Fibroblast of mammary gland (primary cell): ENCODE data around the gene TMEM143.

ENCODE experiments used
- DNase-seq: peaks from one replicate; pipeline ENCODE4 v3.0.0-alpha.2; 2010; ENCODE audit warnings: low read depth
- H3K4me3 ChIP-seq: 2 replicates; pipeline ENCODE4 v1.5.1; 2011; ENCODE audit warnings: low read depth, mild to moderate bottlenecking, low read length, moderate library complexity; ENCODE audit not compliant: control insufficient read depth
- TF ChIP-seq, protein P1 (sequence below): conservative IDR thresholded peaks from 2 replicates; pipeline ENCODE4 v1.5.1; 2011; ENCODE audit warnings: low read depth, low read length, inconsistent platforms; ENCODE audit not compliant: control insufficient read depth, insufficient read depth

Gene TMEM143

GRCh38 chr19:48303866-48304265 lies 59.9 kb downstream of the TMEM143 start:
- no peak for DNase-seq
- TF ChIP-seq, protein P1, sequence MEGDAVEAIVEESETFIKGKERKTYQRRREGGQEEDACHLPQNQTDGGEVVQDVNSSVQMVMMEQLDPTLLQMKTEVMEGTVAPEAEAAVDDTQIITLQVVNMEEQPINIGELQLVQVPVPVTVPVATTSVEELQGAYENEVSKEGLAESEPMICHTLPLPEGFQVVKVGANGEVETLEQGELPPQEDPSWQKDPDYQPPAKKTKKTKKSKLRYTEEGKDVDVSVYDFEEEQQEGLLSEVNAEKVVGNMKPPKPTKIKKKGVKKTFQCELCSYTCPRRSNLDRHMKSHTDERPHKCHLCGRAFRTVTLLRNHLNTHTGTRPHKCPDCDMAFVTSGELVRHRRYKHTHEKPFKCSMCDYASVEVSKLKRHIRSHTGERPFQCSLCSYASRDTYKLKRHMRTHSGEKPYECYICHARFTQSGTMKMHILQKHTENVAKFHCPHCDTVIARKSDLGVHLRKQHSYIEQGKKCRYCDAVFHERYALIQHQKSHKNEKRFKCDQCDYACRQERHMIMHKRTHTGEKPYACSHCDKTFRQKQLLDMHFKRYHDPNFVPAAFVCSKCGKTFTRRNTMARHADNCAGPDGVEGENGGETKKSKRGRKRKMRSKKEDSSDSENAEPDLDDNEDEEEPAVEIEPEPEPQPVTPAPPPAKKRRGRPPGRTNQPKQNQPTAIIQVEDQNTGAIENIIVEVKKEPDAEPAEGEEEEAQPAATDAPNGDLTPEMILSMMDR, result no peak
- H3K4me3 ChIP-seq, result no peak overlapping the region

DNA sequence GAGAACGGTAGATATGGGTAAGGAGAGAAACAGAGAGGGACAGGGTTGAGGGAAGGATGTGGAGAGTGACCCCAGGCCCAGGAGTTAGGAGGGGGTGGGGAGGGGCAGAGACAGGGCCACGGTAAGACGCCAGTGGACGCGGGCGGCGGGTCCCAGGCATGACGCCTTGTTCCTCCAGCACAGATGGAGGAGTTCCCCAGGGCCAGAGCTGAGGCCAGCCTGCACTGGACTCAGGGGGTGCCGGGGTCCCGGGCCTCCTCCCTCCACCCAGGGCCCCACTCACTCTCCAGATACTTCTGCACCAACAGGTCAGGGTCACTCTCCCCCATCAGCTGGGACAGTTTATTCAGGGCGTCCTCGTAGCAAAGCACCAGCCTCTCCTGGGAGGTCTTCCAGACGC lies 60.4 kb downstream of the TMEM143 start:
- no peak overlapping the region for H3K4me3 ChIP-seq
- DNase-seq, result no peak
- TF ChIP-seq, protein P1, result no peak

DNA sequence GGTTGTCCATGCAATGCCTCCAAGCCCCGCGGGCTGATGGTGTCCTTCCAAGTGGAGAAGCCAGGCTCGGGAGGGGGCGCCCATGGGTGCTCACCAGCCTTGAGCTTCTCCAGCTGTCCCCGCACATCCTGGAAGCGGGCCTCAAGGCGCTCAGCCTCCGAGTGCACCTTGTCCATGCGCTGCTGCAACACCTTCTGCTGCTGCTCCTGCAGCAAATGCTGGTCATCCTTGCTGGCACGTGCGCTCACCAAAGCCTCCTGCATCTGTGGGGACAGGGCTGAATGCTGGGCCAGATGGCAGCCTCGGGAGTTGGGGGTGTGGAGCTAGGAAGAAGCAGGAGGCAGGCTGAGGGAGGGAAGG lies 61.2 kb downstream of the TMEM143 start:
- no peak overlapping the region for H3K4me3 ChIP-seq
- TF ChIP-seq, protein P1, result no peak
- no peak for DNase-seq

GRCh38 chr19:48301886-48302599 lies 61.7 kb downstream of the TMEM143 start:
- TF ChIP-seq, protein P1, result no peak
- no peak overlapping the region for H3K4me3 ChIP-seq
- DNase-seq, result no peak

DNA sequence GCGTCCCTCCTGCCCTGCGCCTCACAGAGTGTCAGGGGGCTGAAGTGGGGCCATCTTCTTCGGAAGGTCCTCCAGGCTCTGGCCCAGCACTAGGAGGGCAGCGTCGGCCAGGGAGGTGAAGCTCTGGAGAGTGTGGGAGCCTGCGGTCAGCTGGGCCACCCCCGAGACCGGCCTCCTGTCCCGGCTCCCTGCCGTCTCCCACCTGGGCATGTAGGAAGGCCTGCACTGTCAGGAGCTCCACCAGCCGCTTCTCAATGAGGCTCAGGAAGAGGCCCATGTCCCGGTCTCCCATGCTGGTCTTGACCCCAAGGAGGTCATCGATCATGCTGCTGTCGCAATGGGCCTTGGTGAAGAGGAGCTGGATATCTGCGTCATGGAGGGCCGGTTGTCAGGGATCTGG lies 65.8 kb downstream of the TMEM143 start:
- H3K4me3 ChIP-seq, result no peak overlapping the region
- TF ChIP-seq, protein P1, result no peak
- no peak for DNase-seq

DNA sequence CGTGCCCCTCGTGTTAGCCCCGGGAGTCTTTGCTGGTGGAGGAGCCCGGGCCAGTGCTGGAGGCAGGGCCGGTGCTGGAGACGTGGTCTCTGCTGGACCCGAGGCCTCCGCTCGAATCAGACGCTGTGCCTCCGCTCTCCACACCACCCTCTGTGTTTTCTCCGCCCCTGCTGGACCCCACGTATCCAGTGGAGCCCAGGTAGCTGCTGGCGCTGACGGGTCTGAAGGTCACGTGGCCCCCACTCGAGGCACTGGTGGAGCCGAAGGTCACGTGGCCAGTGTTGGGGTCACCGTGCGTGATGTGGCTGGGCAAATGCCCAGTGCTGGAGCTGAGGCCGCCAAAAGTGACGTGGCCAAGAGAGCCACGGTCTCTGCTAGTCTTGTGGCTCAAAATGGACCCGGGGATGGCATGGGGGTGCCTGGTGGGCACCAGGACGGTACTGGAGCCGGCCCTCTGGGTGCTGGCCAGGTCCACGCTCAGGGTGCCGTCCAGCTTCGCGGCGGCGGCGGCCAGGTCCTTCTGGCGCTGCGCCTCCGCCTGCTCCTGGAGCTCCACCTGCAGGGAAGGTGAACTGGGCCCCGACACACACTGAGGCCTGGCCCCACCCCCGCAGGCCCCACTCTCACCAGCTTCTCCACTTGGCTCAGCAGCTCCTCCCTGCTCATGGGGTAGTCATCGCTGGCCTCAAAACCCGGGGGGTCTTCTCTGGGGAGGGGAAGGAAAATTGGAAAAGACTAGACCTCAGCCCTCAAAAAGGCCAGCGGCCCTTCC lies 66.6 kb downstream of the TMEM143 start:
- DNase-seq, result no peak
- TF ChIP-seq, protein P1, result no peak
- H3K4me3 ChIP-seq, result no peak overlapping the region

DNA sequence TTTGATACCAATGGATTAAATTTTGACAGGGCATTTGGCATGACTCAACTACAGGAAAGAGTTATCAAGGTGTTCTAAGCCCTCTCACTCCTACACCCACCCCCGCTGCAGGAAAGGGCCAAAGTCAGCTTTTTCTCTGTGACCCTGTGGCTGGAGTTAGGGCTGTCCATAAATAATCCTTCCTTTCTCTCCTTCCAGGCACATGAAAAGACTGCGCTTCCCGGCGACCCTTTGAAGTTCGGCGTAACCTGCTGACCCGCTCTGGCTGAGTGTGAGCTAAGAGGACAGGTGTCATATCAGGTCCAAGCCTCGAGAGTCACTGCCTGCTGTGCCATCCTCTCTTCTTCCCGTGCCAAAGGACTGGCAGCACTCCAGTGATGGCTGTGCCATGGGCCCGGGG lies 68.3 kb downstream of the TMEM143 start:
- H3K4me3 ChIP-seq, result no peak overlapping the region
- TF ChIP-seq, protein P1, result no peak
- no peak for DNase-seq
